GM18909 (cell line): Measurements from ENCODE around the gene ACSF2.

Source experiments
- ATAC-seq: cut with Tn5 transposase; IDR thresholded peaks from one replicate; pipeline ENCODE4 v1.9.1; 2021; ENCODE audit warnings: mild to moderate bottlenecking; ENCODE audit not compliant: unreplicated experiment, poor library complexity

ACSF2 gene

GRCh38 chr17:50493744-50494143 lies 67.7 kb downstream of the ACSF2 start:
- ATAC-seq = no peak

DNA sequence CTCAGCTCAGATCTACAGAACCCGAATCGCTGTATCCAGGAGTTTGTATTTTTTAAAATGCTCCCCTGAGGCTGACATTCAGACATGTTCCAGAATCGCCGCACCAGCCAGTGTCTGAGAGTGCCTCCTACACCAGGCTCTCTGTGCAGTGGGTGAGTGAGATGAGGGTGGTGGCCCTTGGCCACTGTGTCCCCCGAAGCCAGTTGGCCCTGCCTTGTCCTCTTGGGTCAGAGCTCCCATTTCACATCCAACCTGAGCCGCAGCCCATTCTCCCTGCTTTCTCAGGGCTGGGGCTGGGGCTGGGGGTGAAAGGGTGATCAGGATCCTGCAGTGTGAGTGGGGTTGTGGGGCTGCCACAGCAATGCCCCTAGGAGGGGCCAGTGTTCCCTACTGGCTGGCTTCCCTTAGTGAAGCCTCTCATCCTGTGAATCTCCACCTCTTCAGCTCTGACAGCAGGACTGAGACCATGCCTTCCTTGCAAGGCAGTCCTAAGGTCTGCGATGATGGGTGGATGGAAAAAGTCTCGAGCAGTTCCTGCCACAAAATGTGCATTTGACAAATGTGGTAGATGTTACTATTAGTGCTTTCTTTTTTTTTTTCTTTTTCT lies 69.3 kb downstream of the ACSF2 start:
- ATAC-seq = no peak

DNA sequence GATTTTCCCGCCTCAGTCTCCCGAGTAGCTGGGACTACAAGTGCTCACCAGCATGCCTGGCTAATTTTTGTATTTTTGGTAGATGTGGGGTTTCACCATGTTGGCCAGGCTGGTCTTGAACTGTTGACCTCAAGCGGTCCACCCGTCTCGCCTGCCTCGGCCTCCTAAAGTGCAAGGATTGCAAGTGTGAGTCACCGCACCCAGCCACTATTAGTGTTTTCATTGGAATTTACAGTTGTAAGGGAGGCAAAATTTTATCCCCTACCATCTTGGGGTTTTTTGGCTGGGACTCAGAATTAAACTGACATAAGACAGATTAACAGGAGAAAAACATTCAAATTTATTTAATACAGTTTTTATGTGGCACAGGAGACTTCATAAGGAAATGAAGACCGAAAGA lies 69.9 kb downstream of the ACSF2 start:
- ATAC-seq = no peak

DNA sequence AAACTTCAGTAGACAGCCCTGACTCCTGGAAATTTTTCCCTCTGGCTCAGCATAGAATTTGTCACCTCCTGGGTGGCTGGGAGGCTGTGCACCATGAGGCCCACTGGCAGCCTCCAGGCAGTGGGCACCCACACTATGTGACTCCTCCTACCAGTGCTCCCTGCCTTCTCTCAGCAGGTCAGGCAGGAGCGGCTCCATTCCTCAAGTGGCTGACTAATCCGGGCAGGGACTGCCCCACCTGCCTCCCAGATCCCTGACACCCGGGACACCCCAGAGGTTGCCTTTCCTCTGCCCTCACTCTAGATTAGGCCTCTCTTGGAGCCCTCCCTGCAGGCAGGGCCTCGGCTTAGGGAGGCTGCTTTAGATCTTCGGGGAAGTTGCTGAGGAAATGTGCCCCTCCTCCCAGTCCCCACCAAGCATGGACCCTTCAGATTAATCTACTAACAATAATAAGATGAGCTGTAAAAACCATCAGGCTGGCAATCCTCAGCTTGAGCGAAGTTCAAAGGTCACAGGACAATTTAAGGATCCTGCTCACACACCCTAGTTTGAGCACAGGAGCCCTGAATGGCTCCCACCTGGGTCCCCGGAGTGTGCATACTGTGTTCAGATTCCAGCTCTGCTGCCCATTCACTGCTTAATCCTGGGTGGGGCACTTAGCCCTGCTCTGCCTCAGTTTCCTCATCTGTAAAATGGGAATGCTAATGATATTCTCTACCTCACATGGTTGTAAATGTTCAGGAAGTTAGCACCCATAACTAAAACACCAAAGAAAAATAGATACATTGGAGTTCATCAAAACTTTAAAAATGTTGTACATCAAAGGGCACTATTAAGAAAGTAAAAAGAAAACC lies 72.2 kb downstream of the ACSF2 start:
- no peak for ATAC-seq

DNA sequence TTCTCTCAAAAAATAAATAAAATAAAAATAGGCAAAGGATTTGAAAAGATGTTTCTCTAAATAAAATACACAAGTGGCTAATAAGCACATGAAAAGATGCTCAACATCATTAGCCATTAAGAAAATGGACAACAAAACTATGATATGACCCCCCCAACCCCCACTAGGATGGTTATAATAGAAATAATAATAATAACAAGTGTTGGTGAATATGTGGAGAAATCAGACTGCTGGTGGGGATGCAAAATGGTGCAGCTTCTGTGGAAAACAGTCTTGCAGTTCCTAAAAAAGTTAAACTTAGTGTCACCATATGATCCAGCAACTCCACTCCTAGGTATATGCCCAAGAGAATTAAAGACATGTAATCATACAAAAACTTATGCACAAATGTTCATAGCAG lies 73.3 kb downstream of the ACSF2 start:
- no peak for ATAC-seq

GRCh38 chr17:50499721-50500120 lies 73.7 kb downstream of the ACSF2 start:
- ATAC-seq = no peak

GRCh38 chr17:50501054-50501453 lies 75.0 kb downstream of the ACSF2 start:
- no peak for ATAC-seq

DNA sequence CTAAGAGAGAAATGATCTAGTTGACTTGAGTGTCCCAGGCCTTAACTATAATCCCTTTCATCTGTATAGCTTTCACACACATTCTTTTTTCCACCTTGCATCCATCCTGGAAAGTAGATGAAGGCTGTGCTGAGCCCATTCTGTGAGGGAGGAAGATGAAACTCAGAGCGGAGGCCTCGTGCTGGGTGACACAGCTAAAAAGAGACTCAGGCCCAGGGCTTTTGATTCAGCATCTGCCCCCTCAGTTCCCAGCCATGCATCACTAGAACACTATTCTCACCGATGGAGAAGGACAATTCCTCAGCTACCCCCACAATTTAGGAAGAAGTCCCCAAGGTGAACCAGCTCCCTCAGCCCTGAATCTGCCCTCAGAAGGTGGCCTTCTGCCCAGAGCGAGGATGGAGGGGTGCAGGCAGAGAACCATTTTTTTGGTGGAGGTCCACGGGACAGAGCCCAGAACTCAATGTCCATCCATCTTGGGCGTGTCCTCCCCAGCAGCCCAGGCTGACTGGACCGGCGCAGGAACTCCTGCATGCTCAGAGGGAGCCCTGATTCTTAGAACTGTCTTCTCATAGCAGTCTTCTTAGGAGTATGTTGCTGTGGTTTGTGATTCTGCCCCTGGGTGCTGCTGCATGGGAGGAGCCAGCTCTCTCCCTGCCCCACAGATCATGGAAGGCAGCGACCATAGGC lies 76.4 kb downstream of the ACSF2 start:
- ATAC-seq = no peak

DNA sequence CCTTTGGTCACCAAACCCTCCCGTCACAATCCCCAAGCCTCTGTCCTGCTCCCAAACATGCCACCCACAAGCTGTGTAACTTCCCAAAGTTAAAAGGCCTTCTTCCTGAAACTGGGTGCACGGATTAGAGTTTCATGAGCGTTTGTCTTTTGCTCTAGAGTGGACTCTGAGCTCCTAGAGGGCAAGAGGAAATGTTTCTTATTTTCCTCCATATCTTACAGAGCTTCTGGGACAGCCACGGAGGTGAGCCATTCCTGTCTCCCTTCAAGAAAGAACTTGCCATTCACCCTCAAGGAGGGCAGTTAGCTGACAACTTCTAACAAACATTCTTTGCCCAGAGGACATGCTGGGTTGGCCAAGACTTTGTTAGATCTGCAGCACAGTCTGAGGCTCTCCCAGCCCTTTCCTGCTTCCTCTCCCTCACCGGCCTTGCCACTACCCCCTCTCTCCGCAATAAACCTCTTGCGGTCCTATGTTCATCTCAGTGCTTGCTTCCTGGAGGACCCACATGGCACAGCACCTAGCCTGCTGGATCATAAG lies 79.6 kb downstream of the ACSF2 start:
- no peak for ATAC-seq

GRCh38 chr17:50506298-50506697 lies 80.3 kb downstream of the ACSF2 start:
- no peak for ATAC-seq

DNA sequence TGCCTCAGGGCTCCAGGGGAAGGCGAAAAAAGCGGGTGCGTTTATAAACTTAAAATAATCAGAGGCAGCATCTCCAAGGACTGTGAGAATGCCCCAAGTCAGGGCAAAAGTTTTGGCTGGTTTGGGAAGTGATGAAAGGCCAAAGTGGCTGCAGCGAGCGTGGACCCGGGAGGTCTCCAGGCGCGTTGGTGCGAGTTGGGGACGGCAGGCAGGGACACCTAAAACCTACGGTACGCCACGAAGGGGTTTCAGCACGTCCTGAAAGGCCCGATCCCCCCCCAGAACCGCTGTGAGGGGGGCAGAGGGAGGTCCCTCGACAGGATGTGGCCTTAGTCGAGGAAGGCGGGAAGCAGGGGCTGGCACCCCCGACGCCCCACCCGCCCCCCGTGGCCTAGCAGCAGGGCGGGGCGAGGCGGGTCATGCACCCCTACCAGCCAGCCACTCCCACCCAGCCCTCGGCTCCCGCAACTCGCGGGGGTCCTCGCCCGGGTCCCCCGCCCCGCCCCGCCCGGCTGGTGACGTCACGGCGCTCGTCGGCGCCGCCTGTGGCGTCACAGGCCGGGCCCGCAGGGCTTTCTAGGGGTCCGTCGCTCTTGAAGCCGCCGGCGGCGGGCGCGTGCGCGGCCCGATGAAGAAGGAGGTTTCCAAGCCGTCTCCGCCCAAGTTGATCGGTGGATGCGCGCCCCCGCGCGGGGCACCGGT lies 82.0 kb downstream of the ACSF2 start, which contains the start of gene MYCBPAP:
TSS of gene MYCBPAP (plus strand) at position 569 of the 702 bp plus-strand sequence. CDS start 236 bp downstream, outside the sequence.
- no peak for ATAC-seq

GRCh38 chr17:50508573-50509460 lies 82.8 kb downstream of the ACSF2 start:
- peak; percentile 42 for ATAC-seq

DNA sequence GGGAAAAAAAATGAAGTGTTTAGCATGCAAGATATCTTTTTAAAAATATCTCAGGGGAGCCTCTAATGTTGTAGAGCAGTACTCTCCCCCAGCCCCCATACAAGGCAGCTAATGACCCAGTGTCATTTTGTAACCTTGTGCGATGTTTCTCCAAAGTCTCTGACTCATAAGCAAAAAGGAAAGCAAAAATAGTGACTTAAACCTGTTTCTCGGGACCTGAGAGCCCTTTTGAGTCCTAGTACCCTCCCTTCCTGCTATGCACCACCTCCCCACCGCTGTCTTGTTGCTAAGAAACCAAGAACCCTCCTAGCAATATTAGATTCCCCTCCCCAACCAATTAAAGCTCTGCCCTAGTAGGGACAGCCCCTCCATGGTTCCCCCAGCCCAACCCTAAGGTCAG lies 85.0 kb downstream of the ACSF2 start:
- ATAC-seq = peak; percentile 80

DNA sequence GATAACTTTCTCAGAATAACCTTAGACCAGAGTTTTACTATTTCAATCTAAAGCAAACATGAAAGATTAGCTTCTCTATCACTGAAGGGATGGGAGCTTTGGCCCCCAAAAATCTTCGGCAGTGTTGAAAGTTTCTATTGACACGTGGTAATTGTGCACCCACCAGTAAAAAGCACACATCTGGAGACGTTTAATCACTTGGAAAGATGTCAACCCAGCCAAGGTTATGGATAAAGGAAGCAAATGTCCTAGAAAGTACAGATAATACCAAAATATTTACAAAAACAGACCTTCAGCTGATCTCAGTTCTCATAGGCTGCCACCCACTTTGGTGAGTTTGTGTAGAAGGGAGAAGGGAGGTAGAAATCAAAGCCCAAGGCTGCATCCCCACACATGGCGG lies 87.5 kb downstream of the ACSF2 start:
- ATAC-seq = no peak

GRCh38 chr17:50514388-50514787 lies 88.4 kb downstream of the ACSF2 start:
- no peak for ATAC-seq

DNA sequence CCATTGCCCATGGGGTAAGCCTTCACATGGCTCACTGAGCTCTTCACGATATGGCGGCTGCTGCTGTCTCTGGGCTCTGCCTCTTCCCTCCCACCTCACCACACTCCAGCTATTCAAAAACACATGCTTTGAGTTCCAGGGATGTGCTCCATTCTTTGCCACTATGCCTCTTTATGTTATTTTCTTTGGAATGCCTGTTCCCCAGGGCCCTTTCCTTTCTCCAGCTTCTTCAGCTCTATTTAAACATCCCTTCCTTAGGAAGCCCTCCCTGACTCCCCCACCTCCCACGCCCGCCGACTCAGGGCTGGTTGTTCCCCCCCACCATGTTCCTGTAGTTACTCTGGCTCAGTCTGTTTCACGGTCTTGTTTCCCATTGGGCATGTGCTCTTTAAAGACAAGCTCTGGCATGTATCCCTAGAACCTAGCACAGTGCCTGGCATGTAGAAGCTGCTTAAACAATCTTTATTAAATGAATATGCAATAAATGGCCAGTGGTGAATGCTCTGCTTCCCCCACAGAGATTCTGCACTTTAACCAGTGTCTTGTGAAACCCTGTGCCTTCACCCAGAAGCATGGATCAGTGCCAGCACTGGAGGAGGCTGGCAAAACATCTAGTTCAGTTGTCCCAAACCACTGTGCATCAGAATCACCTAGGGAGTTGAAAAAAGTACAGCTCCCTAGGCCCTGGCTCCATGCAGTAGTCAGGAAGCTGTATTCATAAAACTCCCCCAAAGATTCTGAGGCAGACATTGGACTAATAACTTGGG lies 89.1 kb downstream of the ACSF2 start:
- no peak for ATAC-seq

DNA sequence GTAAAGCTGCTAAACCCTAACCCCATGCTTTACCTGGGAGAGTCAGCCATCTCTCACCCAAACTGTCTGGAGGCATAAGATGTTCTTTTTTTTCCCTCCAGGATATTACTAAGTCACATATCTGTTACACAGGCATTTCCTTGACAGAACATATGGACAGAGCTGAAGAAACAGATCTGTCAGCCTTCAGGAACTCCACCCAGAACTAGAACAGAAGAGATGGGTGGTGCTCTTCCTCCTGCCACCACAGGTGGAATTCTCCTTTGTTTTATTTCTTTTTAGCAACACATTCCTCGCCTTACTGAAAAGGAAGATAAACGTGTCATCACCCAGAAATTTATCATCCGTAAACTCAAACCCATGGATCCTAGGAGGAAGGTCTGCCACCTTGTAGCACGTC lies 91.0 kb downstream of the ACSF2 start:
- ATAC-seq = no peak

GRCh38 chr17:50517504-50518383 lies 91.7 kb downstream of the ACSF2 start:
- no peak for ATAC-seq
